Hindlimb muscle (tissue), 1 donor: ENCODE results near the gene ADGRG1. TPM values are rescaled to one million over a fixed set of nuclear protein-coding genes. Genes with fewer than 3 reads are reported as not detected.

Source experiments
- DNase-seq: peaks from one replicate; pipeline ENCODE4 v3.0.0-alpha.2; 2013
- polyA plus RNA-seq: library from polyadenylated mRNA; unstranded; fragments of 120-200 nt; gene quantifications from one replicate; pipeline ENCODE4 v1.2.1, GENCODE V29; 2013; ENCODE audit not compliant: insufficient read length

Gene ADGRG1
- polyA plus RNA-seq, 1 donor = 7.4 TPM

DNA sequence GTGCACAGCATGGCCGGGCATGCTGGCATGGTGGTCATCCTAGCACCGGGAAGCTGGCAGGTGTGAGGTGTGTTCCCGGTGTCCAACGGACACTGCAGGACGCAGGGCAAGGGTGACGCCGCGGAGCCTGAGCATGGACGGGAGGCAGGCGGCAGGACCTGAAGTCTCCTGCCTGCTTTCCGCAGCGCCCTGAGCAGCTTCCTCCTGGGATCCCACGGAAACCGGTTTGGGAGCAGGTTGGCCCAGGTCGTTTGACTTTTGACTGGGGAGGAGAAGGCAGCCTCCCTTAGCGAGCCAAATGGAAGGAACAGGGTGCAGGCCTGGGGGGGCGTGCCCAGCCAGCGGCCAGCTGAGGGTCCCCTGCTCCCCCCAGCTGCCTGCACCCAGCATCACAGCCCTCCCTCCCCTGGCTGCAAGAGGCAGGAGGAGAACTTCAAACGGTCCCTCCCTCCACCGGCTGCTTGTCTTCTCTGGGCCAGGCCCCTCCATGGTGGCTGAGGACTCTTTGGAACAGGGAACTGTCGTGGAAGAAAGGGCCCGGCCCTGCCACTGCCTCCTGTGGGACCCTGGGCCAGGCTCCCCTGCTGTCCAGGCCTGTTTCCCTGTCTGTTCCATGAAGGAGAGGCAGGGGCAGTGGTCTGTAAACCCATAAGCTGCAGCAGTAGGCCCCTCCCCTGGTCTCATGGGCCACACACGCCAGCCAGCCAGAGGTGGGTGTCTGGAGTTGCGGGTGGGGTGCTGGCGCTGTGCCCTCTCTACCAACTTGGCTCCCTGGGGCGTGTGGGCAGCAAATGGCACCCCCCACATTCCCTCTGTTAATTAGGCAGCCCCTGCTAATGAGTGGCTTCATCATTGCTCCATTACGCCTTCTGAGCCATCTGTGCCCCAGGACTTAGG is 7.8 kb upstream of the ADGRG1 start:
- no peak for DNase-seq

DNA sequence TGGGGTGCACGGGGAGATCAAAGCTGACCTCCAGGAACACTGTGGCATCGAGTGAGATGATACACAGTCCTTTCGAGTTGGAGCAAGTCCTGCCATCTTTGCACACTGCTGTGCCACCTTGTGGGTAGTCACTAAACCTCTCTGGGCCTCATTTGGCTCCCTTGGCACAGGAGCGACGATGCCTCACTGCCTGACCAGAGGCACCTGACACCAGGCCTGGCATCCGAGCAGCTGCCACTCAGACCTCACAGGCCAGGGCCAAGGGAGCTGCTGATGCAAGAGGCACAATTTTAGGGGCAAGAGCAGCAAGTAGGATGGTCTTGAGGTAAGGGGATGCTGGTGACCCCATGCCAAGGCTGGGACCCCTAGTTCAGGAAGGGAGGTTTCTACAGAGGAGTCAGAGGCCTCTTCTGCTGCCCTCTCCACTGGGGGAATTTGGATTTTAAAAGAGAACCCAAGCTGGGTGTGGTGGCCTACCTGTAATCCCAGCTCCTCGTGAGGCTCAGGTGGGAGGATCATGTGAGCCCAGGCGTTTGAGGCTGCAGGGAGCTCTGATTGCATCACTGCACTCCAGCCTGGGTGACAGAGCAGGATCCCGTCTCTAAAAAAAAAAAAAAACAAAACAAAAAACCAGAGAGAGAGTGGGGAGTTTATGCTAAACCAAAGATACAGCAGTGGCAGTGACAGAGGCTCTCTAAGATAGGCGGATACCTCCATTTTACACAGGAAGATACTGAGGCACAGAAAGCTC is 6.7 kb upstream of the ADGRG1 start:
- no peak for DNase-seq

DNA sequence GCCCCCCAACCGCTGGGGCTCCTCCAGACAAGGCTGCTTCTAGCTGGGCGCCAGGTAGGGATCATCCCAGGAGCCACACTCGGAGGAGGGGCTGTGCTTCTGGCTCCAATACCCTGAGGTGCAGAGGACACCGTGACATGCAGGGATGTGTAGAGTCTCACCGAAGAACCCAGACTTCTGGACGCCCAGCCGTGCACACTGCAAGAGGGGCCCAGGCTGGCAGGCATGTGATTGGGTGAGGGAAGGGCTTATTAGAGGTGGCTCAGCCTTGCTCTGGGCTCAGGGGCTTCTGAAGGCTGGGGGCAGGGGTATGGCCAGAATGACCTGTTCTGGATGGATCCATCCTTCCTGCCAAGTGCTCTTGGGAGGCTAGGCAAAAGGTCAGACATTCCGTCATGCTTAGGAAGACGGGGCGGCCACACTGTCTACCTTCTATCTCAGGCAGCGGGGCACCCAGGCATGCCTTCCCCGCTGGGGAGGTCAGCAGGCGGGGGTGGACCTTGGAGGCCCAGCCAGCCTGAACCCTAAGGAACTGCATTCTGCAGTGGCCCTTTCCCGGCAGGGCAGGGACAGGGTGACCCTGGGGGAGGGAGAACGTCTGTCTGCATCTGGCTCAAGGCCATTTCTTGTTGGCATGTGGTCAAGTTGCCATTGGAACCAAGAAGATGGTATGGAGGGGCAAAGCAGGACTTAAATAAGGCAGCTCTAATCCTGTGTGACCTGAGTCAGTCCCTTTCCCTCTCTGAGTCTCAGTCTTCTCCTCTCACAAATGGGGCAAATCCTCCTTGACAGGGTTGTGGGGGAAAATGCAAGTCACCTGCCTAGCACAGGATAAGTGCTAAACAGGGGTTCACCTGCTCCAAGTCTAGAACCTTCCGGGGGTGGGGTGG is 5.8 kb upstream of the ADGRG1 start:
- no peak for DNase-seq

DNA sequence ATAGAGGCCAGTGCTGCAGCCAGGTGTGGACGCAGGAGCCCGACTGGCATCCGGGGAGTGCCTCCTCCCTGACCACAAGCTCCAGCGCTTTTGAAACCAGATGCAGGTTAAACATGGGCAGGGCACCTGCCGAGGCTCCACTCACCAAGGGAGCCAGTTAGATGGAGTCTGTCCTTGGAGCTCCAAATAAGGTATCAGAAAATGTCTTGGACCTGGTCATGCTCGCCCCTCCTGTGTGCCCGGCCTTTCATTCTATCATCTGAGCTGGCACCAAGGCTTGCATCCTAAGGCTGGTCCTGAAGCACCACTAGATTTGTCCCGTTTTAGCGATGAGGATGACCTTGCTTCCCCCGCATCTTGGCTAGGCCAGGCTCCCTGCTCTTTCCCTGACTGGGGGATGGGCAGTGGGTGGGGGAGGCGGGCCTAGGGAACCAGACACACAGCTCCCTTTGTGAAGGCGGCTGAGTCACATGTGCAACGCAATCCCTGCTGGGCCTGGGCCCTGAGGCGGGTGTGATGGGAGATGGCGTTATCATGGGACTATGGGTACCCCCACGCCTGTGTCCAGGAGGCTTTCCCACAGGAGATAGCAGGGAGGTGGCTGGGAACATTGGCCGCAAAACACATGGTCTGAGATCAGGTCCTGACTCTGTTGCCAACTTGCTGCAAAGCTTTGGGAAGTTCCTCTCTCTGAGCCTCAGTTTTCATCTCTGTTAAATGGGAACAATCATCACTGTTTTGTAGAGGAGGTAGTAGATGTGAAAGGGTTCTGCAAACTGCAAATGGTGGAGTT is 5.0 kb upstream of the ADGRG1 start:
- DNase-seq = no peak

DNA sequence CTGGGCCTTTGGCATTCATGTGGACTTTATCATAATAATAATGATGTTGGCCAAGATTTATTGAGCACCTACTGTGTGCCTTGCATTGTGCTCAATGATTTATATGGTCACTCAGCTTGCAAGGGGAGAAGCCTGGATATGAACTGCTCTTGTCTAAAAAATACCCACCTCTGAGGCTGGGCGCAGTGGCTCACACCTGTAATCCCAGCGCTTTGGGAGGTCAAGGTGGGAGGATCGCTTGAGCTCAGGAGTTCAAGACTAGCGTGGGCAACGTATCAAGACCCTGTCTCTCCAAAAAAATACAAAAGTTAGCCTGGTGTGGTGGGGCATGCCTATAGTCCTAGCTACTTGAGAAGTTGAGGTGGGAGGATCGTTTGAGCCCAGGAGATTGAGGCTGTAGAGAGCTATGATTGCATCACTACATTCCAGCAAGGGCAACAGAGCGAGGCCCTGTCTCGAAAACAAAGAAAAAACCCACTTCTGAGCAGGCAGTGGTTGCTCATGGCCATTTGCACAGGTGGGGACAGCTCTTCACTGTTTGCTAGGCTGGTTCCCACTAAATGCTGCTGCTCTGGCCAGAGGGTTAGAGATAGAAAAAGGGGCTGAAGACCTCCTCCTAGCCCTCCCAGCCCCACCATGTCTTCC is 4.3 kb upstream of the ADGRG1 start:
- DNase-seq = no peak

DNA sequence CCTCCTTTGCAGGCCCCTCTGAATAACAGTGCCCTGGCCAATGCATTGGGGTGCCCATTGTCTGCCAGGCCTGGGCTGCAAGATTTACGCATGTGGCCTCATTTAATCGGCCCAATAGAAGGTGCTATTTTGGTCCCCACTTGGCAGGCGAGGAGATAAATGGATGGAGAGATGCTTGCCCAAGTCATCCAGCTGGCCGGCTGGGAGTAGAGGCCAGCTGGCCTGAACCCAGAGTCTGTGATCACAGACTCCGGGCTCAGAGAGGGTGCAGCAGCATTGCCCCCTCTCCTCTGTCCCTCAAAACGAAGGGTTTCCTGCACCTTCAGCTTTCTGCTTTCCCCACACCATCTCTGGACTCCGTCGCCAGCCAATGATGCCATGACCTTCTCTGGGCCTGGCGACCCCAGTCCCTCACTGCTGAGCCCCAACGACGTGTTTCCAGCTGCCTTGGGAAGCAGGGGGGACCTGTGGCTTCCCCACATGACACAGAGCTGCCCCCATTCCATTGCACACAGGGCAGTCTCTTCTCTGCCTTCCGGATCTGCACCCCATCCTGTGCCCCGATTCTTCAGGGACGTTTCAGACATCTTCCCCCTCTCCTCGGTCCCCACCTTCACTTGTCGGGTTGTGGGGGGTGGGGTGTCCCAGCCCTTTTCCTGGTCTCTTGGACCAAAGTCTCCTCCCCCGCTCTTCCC is 3.5 kb upstream of the ADGRG1 start:
- no peak for DNase-seq

DNA sequence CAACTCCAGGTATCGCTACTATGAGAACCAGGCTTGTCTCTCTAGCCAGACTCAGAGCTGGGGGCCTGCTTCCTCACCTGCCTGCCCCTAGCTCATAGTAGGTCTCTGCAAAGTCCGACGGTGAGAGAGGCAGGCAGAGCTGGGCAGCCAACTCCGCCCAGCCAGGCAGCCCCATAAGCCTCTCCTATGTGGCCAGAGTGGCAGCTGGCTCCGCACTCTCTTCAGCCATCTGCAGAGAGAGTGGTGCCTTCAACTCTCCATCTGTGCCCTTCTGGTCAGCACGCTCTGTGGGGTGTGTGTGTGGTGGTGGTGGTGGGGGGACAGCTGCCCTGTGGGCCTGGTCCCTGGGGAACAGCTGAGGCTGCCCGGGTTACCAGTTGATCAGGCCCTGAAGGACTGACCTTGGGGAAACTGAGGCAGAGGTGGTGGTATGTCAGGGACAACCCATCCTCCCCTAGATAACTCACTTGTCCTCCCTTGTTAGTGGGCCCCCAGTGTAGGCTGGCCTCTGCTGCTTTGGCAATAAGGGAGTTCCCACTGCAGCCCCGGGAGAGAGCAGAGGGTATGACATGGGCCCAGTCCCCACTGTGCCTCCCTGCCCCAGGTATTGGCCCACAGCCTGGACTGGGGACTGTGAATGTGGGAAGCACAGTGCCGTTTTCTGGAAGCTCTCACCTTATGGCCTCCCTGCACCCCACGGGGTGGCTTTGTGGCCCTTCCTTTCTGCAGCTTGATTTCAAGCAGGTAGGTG is 1.8 kb upstream of the ADGRG1 start:
- DNase-seq = no peak

DNA sequence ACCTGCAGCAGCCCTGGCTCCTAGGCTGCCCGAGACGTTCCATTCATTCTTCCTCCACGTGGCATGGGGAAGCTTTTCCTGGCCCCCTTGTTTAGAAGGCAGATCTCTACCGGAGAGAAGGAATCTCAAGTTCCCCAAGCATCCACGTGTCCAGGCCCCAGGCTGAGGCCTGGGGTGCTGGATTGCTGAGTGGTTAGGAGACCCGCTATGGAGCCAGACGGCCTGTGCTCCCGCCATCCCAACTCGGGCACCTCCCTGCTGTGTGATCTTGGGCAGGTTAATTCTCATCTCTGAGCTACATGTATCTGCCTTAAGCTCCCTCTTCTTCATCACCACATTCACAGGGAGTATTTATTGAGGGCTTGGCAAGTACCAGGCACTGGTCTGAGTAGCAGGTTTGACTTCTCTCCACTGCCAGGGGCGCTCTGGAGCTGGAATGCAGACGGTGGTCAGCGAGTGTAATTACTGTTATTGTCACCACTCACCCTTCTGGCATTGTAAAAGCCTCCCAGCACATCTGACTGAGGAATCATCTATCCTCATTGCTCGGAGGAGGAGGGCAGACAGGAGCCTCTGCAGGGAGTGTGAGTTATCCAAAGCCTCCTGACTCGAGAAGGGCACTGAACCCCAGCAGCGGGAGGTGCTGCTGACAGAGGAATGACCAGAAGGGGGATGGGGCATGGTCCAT is 1.1 kb upstream of the ADGRG1 start:
- DNase-seq = no peak

DNA sequence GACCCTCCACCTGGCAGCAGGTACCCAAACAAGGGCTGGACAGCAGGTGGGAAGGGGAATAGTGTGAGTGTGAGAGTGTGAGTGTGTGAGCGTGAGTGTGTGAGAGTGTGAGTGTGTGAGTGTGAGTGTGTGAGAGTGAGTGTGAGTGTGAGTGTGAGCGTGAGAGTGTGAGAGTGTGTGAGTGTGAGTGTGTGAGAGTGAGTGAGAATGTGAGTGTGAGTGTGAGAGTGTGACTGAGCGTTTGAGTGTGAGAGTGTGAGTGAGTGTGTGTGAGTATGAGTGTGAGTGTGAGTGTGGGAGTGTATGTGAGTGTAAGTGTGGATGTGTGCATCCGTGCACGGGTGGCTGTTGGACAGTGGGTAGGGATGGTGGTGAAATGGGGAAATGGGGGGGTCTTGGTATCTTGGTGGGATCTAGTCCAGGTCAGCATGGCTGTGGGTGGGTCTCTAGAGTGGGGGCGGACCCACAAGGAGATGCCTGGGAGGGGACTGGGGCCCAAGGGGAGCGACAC is 408 bp downstream of the ADGRG1 start:
- no peak for DNase-seq

DNA sequence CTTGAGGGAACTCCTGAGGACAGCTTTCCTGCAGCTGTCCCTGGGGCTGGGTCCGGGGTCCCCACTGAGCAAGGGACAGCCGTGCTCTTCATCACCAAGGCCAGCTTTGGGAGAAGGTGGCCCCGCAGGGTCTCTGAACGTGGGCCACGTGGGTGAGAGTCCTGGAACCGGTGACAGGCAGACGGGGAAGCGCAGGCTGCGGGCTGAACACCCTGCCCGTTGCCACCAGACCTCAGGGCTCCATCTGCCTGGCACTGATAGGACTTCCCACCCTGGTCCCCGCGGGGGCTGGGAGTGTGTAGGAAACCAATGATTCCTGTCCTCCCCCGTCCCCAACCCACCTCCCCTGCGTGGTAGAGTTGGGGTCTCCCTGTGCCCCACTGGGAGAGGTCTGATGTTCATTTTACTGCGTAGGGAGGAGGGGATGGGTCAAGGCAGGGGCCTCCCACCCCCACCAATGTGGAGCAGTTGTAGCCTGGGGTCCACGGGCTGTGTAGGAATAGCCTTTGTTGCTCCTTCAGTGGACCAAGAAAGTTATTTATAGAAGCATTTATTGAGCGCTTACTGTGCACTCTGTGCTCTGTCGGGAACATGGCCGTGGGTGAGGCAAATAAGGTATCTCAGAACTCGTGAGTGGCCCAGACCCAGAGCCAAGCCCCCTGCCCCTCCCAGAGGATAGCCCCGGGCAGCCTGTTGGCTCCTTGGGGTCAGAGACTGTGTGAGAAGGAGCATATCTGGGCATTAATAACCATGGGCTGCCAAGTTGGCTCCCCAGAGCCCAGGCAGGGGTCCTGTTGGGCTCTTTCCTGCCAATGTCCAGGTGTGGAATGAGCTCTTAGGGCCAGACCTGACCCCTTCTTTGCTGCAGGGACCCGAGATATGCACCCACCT is 1.3 kb downstream of the ADGRG1 start:
- DNase-seq = no peak

DNA sequence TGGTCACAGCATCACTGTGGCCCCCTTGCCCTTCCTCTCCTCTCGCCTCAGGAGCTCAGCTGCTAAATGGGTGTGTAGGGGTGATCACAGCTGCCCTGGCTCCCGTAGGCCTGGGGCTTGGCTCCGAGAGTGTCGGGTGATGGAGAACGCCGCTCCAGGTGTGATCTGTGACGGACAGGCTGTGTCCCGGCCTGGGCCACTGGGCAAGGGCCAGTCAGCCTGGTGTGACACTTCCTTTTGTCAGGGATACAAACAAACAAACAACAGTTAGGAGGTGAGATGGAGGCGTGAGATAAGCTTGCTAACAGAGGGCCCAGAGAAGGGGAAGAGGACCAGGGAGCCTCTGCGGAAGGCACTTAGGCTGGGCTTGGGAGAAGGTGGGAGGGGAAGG is 2.0 kb downstream of the ADGRG1 start:
- DNase-seq = no peak

DNA sequence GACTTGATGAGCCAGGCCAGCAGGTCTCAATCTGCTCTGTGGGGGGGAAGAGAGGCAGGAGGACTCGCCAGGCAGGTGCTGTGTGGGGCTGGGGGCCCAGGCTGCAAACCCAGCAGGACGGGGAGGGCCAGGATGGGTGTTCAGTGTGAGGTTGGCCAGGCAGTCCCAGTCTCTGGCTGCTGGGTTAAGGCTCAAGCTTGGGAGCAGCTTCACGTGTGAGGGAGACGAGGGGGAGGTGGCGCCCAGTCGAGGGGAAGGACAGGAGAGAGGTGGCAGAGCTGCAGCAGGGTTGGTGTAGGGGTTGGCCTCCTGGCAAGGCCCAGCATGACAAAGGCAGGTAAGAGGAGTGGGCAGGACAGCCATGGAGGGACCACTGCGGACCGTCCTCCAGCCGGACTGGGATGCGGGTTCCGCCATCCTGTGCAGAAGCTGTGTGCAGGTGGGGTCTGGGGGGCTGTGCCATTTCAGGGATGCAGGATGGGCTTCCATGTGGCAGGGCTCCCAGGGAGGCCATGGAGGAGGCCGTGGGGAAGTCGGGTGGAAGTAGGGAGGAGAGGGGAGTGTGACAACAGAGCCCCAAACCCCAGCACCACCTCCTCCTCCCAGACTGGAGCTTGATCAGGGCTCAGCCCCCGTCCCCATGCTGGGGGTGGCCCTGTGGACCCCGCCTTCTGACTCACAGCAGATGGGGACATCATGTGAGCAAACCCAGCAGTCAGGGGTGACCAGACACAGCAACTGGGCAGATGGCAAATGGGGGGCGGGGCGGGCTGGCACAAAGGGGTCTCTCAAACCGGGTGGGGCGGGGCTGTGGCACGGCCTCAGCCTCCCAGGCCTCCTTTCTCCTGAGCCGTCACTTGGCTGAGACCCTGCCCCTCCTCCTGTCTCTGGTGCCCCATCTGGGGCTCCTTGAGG is 2.8 kb downstream of the ADGRG1 start:
- DNase-seq = no peak

DNA sequence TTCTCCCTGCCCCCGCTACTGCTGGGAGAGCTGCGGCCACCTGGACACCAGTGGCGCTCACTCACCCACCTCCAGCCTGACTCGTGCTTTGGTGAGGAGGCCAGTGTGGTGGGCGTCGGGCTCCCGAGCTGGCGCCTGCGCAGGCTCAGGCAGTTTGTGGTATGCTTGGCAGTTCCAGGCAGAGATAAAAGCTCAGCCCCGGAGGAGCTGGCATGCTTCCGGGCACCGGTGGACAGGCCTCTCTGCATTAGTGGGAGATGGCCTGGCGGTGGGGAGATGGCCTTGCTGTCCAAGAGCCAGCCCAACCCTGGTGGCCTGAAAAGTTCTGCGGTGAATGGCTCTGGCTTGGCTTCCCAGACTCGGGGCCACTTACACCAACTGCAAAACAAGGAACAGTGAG is 4.1 kb downstream of the ADGRG1 start:
- DNase-seq = no peak

DNA sequence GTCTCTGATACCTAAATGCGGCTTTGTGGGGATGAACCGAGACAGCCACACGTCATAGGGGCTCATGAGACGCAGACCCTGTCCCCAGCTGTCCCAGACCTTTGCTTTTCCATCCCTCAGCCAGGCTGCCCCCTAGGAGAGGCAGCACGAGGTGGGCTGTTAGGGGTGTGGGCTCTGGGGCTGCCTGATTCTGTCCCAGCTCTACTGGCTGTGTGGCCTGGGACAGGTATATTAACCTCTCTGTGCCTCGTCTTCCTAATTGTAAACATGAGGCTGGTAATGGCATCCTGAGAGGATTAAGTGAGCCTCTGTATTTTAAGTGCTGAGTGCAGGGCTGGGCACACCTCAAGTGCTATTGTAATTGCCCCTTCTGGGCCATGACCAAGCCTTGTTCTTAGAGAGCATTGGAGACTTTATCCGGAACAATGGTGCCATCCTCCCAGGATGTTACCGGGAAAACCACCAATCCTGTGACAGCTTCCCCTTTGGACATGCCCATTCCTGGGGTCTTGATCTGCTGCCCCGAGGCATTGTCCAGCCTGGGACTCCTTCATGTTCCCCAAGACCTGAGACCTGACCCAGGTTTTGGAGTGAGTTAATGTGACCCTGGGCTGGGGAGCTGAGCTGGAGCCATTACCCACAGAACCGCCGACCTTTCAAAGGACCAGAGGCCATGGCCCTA is 5.1 kb downstream of the ADGRG1 start:
- DNase-seq = no peak

DNA sequence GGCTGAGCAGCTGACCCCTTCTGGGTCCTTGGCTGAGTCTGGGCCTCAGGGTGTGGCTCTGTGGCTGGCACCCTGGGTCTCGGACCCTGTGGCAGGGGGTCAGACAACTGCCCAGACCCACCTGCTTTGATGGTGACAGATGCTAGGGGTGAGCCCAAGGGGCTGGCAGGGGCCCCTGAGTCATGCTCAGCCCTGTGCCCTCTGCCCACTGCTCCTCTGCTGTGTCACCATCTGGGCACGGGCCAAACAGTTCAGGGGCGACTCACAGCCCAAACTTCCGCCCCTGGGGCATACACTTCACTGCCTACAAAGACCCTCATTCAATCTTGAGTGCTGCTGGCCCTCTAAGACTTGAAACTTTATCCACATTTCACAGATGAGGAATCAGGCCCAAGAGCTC is 5.7 kb downstream of the ADGRG1 start:
- no peak for DNase-seq
